Measurements from ENCODE around the gene MACROD2. TPM values are rescaled to one million over a fixed set of nuclear protein-coding genes. Genes with fewer than 3 reads are reported as not detected.
"Not testable (repeated sequence)": the region's sequence is repeated elsewhere in the genome, so short reads cannot be mapped to it uniquely, and the experiment has no call there.

Gene MACROD2
- polyA plus RNA-seq, 2 of the 4 experiments (the other 2 are of a cell fraction): 0.96 to 1.3 TPM

DNA sequence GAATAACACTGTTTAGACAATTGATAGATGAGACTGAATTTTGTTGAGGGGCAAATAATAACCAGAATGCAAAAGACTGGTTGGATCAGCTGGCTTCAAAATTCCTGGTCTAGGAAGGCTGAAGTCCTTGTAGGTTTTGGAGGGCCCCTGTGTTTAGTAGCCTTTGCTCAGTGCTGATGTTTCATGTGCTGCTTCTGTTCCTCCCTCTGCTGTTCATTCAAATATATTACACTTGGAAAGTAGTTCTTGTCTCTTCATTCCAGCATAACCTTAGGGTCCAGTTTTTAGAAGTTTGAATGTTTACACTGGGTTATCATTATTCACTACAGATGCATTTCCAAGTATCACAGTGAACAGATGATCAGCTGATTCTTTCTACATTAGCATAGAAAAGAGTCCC, 269.6 kb downstream of the MACROD2 start:
- FAIRE-seq (peak; percentile 86), ATAC-seq (peak; percentile 74 to 79), DNase-seq (ENCODE audit: low read depth in 1 of 2, low spot score in 1 of 2) (peak; percentile 7 to 38)
- TF ChIP-seq SMC3 (IDR thresholded peaks at IDR 0.05): peak; percentile 53; the same call in 1 of the 3 replicates
- TF ChIP-seq, protein P1, sequence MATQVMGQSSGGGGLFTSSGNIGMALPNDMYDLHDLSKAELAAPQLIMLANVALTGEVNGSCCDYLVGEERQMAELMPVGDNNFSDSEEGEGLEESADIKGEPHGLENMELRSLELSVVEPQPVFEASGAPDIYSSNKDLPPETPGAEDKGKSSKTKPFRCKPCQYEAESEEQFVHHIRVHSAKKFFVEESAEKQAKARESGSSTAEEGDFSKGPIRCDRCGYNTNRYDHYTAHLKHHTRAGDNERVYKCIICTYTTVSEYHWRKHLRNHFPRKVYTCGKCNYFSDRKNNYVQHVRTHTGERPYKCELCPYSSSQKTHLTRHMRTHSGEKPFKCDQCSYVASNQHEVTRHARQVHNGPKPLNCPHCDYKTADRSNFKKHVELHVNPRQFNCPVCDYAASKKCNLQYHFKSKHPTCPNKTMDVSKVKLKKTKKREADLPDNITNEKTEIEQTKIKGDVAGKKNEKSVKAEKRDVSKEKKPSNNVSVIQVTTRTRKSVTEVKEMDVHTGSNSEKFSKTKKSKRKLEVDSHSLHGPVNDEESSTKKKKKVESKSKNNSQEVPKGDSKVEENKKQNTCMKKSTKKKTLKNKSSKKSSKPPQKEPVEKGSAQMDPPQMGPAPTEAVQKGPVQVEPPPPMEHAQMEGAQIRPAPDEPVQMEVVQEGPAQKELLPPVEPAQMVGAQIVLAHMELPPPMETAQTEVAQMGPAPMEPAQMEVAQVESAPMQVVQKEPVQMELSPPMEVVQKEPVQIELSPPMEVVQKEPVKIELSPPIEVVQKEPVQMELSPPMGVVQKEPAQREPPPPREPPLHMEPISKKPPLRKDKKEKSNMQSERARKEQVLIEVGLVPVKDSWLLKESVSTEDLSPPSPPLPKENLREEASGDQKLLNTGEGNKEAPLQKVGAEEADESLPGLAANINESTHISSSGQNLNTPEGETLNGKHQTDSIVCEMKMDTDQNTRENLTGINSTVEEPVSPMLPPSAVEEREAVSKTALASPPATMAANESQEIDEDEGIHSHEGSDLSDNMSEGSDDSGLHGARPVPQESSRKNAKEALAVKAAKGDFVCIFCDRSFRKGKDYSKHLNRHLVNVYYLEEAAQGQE (IDR thresholded peaks at IDR 0.05): no peak
- TF ChIP-seq RAD21 (conservative IDR thresholded peaks at IDR 0.05 in 1 of 2, IDR thresholded peaks at IDR 0.05 in 1 of 2): peak; percentile 48 to 56; a peak in 4 of 5 replicates
- TF ChIP-seq, protein P2, sequence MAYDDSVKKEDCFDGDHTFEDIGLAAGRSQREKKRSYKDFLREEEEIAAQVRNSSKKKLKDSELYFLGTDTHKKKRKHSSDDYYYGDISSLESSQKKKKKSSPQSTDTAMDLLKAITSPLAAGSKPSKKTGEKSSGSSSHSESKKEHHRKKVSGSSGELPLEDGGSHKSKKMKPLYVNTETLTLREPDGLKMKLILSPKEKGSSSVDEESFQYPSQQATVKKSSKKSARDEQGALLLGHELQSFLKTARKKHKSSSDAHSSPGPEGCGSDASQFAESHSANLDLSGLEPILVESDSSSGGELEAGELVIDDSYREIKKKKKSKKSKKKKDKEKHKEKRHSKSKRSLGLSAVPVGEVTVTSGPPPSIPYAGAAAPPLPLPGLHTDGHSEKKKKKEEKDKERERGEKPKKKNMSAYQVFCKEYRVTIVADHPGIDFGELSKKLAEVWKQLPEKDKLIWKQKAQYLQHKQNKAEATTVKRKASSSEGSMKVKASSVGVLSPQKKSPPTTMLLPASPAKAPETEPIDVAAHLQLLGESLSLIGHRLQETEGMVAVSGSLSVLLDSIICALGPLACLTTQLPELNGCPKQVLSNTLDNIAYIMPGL (CRISPR knock-in tag; IDR thresholded peaks at IDR 0.05; ENCODE audit: borderline replicate concordance): no peak
- TF ChIP-seq KDM1A (IDR thresholded peaks at IDR 0.05; ENCODE audit: low read depth): no peak
- TF ChIP-seq, protein P3, sequence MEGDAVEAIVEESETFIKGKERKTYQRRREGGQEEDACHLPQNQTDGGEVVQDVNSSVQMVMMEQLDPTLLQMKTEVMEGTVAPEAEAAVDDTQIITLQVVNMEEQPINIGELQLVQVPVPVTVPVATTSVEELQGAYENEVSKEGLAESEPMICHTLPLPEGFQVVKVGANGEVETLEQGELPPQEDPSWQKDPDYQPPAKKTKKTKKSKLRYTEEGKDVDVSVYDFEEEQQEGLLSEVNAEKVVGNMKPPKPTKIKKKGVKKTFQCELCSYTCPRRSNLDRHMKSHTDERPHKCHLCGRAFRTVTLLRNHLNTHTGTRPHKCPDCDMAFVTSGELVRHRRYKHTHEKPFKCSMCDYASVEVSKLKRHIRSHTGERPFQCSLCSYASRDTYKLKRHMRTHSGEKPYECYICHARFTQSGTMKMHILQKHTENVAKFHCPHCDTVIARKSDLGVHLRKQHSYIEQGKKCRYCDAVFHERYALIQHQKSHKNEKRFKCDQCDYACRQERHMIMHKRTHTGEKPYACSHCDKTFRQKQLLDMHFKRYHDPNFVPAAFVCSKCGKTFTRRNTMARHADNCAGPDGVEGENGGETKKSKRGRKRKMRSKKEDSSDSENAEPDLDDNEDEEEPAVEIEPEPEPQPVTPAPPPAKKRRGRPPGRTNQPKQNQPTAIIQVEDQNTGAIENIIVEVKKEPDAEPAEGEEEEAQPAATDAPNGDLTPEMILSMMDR (IDR thresholded peaks at IDR 0.05): peak; percentile 46; the same call in 2 of the 3 replicates
- TF ChIP-seq TFCP2L1 (CRISPR knock-in tag; IDR thresholded peaks at IDR 0.05): no peak
- no peak for TF ChIP-seq CHD2 (IDR thresholded peaks at IDR 0.05; ENCODE audit: low read length, partially characterized antibody)
- TF ChIP-seq, protein P4, sequence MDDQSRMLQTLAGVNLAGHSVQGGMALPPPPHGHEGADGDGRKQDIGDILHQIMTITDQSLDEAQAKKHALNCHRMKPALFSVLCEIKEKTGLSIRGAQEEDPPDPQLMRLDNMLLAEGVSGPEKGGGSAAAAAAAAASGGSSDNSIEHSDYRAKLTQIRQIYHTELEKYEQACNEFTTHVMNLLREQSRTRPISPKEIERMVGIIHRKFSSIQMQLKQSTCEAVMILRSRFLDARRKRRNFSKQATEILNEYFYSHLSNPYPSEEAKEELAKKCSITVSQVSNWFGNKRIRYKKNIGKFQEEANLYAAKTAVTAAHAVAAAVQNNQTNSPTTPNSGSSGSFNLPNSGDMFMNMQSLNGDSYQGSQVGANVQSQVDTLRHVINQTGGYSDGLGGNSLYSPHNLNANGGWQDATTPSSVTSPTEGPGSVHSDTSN (IDR thresholded peaks at IDR 0.05): no peak
- no peak for TF ChIP-seq ZFP36 (IDR thresholded peaks at IDR 0.05; ENCODE audit: borderline replicate concordance, partially characterized antibody)
- no peak overlapping the region for H3K4me2 ChIP-seq
- ChIA-PET CTCF (interaction anchor here (1.9 to 2.1 kb wide), 3 partner anchors 21 to 123 kb away, joined by 4 to 5 read pairs (median 5); no protein-coding TSS in a partner anchor), POLR2A (no interaction called here)
- H3K4me1 ChIP-seq: no peaks in the 10 kb centered on the region
- H3K4me3 ChIP-seq: no peak overlapping the region
- no peaks in the 10 kb centered on the region for H3K9me3 ChIP-seq
- H3K27ac ChIP-seq: no peak overlapping the region

DNA sequence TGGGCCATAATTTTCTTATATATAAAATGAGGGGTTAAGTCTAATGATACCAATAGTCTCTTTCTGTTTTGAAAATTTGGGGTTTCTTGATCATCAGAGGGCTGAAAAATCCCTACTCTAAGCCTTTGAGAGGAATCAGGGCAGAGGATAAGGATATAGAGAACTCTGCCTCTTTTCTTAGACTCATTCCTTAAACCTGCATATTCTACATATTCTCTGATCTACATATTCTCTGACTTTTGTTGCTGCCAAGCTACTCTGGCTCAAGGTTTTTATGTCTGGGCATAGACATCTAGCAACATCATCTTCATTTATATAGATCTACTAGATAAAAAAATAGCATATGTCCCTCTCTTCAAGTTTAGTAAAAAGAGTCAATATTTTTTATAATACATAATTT, 270.9 kb downstream of the MACROD2 start:
- TF ChIP-seq, protein P5, sequence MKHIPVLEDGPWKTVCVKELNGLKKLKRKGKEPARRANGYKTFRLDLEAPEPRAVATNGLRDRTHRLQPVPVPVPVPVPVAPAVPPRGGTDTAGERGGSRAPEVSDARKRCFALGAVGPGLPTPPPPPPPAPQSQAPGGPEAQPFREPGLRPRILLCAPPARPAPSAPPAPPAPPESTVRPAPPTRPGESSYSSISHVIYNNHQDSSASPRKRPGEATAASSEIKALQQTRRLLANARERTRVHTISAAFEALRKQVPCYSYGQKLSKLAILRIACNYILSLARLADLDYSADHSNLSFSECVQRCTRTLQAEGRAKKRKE (CRISPR knock-in tag; IDR thresholded peaks at IDR 0.05; ENCODE audit: low read depth): no peak
- TF ChIP-seq CBX2 (IDR thresholded peaks at IDR 0.05; ENCODE audit: borderline replicate concordance, low read depth) (no peak), ZNF302 (CRISPR knock-in tag; IDR thresholded peaks at IDR 0.05) (no peak), RAD21 (conservative IDR thresholded peaks at IDR 0.05 in 1 of 2, IDR thresholded peaks at IDR 0.05 in 1 of 2) (no peak)
- TF ChIP-seq, protein P4 (IDR thresholded peaks at IDR 0.05): no peak
- TF ChIP-seq, protein P2 (CRISPR knock-in tag; IDR thresholded peaks at IDR 0.05; ENCODE audit: borderline replicate concordance): no peak
- DNase-seq (ENCODE audit: low read depth in 1 of 2, low spot score in 1 of 2) (no peak), ATAC-seq (no peak), FAIRE-seq (no peak)
- no peaks in the 10 kb centered on the region for H3K4me1 ChIP-seq
- H3K27ac ChIP-seq: no peak overlapping the region
- no peak overlapping the region for H3K4me2 ChIP-seq
- no peaks in the 10 kb centered on the region for H3K9me3 ChIP-seq
- ChIA-PET CTCF (no interaction called here), POLR2A (no interaction called here)
- no peak overlapping the region for H3K4me3 ChIP-seq

DNA sequence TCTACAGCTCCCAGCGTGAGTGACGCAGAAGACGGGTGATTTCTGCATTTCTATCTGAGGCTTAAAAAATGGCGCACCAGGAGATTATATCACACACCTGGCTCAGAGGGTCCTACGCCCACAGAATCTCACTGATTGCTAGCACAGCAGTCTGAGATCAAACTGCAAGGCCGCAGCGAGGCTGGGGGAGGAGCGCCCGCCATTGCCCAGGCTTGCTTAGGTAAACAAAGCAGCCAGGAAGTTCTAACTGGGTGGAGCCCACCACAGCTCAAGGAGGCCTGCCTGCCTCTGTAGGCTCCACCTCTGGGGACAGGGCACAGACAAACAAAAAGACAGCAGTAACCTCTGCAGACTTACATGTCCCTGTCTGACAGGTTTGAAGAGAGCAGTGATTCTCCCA, 275.4 kb downstream of the MACROD2 start:
- H3K27ac ChIP-seq; POLR2A ChIA-PET; CTCF ChIA-PET; ATAC-seq; DNase-seq (ENCODE audit: low read depth in 1 of 2, low spot score in 1 of 2); H3K4me2 ChIP-seq; H3K4me1 ChIP-seq; H3K9me3 ChIP-seq; H3K4me3 ChIP-seq; FAIRE-seq: not testable (repeated sequence)
- 71% methylated on average over 9 of the region's 9 CpGs for WGBS (ENCODE audit: missing lambda C conversion rate)

All from A549 (cell line).